NCI-H2171 treated with DMSO at 0.1 percent for 48 hours (cell line): ENCODE results near the gene USF3.
A peak's percentile ranks its signal among the peaks of the same experiment; 100 is the strongest.

Experiments
- DNase-seq: peaks from one replicate; lab custom pipeline; 2025; lab: John Stamatoyannopoulos, UW

USF3 gene

GRCh38 chr3:113695786-113696645, at the start of gene USF3:
Gene USF3 (minus strand): TSS chr3:113696642. CDS start chr3:113674878, 21,764 bp downstream.
- DNase-seq = peak; percentile 75

- peak; percentile 96 for DNase-seq
Measured at GRCh38 chr3:113745756-113746547, 49.5 kb upstream of the USF3 start, which contains the start of gene NAA50. Gene NAA50 (minus strand): TSS chr3:113746249. CDS start chr3:113745949, 300 bp downstream.

- peak; percentile 88 for DNase-seq
Measured at GRCh38 chr3:113744941-113745755, 48.7 kb upstream of the USF3 start.

DNA sequence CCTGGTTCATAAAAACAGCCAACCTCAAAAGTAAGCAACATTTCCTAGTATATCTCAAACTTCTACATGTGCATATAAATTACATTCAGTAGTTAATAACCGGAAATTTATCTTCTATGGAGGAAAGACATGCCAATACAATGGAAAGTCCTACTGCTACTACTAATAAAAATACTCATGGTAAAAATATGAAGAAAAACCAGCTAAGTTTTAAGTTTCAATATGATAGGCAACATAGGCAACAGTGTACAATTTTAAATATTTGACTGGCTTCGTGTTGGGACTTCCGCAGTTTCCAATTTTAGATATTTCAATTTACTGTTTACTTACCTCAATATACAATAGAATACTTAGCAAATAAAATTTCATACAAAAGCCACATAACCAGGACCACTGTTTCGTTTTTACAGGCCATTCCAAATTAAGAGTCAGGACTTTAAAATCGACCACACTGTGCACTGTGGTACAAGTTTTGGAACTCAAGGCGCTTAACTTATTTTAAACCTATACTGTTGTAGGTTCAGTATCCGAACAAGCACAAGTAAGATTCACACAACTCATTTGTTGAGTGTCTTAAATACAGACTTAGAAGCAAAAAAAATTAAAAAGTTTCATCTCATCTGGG, 46.7 kb upstream of the USF3 start:
- DNase-seq = no peak

DNA sequence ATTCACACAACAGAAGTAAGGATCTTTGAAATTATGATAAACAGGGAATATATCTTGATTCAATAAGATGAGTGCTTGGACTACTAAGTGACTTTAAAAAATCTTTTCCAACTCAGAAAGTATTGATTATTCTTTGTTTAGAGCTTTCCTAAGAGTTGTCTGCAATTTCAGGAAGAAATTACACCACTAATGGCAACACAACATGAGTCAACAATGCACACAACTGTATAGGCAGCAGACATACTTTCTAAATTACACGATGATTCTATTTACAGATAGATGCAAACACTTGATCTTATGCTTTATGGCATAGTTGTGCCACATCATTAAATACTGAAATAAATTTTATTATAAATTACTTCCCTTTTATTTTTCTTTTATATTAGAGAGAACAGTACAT, 45.2 kb upstream of the USF3 start:
- no peak for DNase-seq

DNA sequence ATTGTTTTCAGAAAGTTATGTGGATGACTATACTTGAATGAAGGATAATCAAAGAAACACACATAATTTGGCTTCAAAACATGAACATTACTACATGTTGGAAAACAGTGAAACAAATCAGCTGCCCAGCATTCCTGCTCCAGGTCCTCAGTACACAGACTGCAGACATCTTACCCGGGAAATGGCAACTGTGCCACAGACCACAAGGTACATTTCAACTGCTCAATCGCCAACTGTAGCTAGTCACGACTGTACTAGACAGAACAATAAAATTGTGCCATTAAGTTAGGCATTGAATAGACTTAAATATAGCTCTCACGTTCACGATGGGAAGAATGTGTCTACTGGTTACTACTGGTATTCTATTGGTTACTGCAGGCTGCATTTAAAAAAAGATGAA, 44.6 kb upstream of the USF3 start:
- DNase-seq = no peak

DNA sequence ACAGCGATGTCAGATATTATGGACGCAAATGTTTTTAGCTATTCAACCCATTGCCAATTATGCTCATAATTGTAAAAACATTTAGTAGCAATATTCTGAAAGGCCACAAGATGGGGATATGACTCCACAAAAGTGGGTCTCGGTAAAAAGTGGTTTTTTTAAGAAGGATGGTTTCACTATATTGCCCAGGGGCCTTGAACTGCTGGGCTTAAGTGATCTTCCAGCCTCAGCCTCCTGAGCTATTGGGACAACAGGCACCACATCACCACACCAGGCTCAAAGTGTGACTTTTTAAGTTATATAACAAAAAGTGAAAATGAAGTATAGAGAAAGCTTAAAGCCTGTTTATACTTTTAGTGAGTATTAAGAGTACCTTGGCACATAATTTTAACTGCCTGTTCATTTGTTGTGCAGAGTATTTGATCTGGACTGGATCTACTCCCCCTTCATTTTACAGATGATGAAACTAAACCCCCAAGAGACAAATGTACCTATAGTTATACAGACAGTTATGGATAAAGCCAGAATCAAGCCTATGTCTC, 40.2 kb upstream of the USF3 start:
- peak; percentile 70 for DNase-seq

GRCh38 chr3:113731694-113732093, 35.3 kb upstream of the USF3 start:
- no peak for DNase-seq

- no peak for DNase-seq
Measured at GRCh38 chr3:113730550-113730949, 34.1 kb upstream of the USF3 start.

DNA sequence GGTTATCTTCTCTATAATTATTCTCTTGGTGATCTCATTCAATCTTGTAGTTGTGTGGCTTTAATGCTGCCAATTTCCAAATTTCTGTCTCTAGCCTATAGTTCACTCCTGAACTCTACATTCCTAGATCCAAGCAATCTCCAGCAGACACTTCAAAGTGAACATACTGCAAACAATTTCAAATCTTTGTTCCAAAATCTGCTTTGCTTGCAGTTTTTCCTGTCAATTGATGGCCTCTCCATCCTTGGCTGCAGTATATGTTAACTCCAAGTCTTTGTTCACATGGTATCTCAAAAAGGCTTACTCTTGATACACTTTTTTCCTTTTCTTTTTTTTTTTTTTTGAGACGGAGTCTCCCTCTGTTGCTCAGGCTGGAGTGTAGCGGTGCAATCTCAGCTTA, 32.2 kb upstream of the USF3 start:
- DNase-seq = no peak

DNA sequence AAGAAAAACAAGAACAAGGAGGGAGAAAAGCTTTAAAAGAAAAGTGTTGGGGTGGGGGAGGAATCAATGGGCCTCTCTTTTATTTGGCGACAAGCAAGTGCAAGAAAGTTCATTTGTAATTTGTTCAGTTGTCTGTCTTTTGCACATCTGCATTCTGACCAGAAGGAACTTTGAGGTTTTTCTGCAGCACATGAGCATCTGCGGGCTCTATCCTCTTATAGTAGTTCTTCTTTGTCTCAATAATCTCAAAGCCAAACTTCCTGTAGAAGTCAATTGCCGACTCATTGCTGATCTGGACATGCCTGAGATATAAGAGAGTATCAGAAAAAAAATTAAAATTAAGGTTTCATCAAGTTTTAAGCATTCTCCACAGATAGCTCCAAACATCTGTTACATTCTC, 25.2 kb upstream of the USF3 start:
- no peak for DNase-seq

GRCh38 chr3:113719758-113720157, 23.3 kb upstream of the USF3 start:
- no peak for DNase-seq

DNA sequence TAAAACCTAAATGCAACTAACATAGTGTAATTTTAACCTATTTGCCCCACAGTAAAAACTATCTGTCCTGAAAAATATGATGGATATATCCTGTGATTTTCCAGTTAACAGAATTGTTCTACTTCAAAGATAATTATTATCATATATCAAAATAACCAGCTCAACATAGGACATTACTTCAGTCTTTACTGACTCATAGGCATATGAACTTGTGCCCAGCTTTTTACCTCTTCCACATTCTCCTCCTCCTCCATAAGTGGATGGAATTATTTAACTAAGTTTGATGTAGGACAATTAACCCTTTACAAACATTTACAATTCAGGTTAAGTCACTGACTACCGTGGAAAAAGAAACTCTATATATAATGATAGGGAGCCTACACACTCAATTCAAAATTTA, 22.9 kb upstream of the USF3 start:
- no peak for DNase-seq

DNA sequence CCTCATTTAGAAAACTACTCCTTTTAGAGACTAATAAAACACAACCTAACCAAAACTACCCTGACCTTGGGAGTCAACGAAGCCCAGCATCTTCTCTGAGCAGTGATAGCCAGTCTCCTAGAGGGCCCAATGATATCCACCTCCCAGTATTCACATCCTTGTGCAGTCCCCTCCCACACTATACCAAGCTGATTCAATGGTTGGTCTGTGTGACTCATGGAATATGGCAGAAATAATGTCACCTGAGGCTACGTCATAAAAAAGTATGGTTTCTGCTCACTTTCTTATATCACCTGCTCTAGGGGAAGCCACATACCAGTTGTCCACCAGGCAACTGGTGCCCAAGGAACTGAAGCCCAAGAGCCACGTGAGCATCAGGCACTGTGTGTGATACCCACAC, 21.4 kb upstream of the USF3 start:
- DNase-seq = no peak

GRCh38 chr3:113717308-113717707, 20.9 kb upstream of the USF3 start:
- DNase-seq = no peak

DNA sequence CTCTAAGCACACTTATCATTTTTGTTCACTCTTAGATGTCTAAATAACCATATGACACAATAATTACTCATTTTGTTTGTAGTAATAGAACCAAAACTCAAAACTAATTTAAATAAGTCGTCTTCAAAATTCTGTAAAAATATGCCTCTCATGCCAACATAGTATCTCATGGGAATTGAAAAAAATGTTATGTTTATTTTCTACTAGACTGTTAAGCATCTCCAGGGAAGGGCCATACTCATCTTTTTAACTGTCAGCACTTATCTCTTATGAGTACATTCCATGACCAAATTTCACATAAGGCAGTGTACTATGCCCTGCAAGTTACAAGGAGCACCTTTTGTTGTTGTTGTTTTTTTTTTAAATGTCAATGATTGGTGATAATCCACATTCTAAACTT, 18.3 kb upstream of the USF3 start:
- no peak for DNase-seq

DNA sequence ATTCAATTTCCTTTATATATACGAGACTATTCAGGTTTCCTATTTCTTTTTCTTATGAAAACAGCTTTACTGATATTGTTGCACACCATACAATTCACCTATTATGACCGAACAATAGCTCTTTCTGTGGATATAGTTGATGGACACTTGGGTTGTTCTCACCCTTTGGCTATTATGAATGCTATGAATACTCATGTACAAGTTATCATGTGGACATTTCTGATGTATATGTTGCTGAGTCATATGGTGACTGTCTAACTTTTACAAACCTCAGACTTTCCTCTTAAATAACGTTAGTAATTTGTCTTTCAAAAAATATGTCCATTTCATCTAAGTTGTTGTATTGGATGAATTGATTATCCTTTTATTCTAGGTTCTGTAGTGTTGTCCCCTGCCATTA, 15.7 kb upstream of the USF3 start:
- no peak for DNase-seq

DNA sequence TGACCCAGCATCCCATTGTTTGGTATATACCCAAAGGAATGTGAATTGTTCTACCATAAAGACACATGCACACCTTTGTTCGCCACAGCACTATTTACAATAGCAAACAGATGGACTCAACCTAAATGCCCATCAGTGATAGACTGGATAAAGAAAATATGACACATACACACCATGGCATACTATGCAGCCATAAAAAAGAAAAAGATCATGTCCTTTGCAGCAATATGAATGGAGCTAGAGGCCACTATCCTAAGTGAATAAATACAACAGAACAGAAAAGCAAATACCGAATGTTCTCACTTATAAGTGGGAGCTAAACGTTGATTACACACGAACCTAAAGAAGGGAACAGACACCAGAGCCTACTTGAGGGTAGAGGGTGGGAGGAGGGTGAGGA, 11.4 kb upstream of the USF3 start:
- no peak for DNase-seq

GRCh38 chr3:113698956-113699355, 2.5 kb upstream of the USF3 start:
- DNase-seq = no peak

- no peak for DNase-seq
Measured at GRCh38 chr3:113698213-113698742, 1.8 kb upstream of the USF3 start.

DNA sequence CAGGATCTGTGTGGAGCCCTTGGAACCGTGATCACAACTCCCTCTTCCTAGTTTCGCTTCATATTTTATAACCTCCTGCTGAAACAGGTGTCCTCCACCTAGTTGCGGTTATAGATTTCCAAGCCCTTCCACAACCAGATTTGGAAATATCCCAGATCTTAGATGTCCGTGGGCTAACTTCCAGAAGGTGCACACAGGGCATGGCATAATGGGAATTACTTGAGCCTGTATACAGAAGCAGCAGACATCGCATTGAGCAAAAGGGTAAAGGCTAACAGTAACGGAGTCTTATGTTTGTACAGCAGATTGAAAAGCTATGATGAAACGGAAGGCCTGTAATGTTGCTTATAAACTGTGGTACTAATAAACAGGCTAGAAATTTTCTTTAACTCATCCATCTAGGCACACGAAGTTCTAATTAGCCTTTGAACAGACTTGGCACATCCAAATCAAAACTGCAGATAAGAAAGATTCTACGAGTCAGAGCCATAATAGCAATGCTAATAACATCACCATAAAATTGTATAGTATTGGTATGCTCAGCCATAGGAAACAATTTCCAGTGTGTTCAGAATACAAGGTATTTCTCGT, 1.2 kb upstream of the USF3 start:
- no peak for DNase-seq
